ENCODE results near the gene GRWD1. TPM values are rescaled to one million over a fixed set of nuclear protein-coding genes. Genes with fewer than 3 reads are reported as not detected.

Gene GRWD1
- total RNA-seq, 4 donors from 2014 or later: 33.0 to 43.9 (median 34.6) TPM

GRCh38 chr19:48398102-48398374 lies 47.7 kb upstream of the GRWD1 start:
- DNase-seq: no peak
- peak overlapping the region in 3 of 4 donors; percentile 50 to 63 (median 58) for H3K27ac ChIP-seq
- peaks cover 9 to 58% (median 30%) of the 10 kb centered on the region in 4 donors for H3K27me3 ChIP-seq
- H3K4me1 ChIP-seq: peaks cover 20 to 51% (median 21%) of the 10 kb centered on the region in 3 donors
- 3 to 5% methylated on average over 12 to 16 of the region's 17 CpGs for WGBS, 2 donors
- H3K36me3 ChIP-seq: no peaks in the 10 kb centered on the region
- H3K9me3 ChIP-seq: no peaks in the 10 kb centered on the region
- intact Hi-C loops (cut with DNase I): no loop called here
- no peak for TF ChIP-seq POLR2A (IDR thresholded peaks at IDR 0.05)
- no peak for TF ChIP-seq CTCF (IDR thresholded peaks at IDR 0.05)
- H3K4me3 ChIP-seq: peak overlapping the region; percentile 25 to 68 (median 44)

GRCh38 chr19:48398375-48399235 lies 47.2 kb upstream of the GRWD1 start:
- no peaks in the 10 kb centered on the region for H3K36me3 ChIP-seq
- no peak for DNase-seq
- no peaks in the 10 kb centered on the region for H3K9me3 ChIP-seq
- WGBS, 2 donors: 15 to 52% methylated on average over 9 to 34 of the region's 104 CpGs
- peaks cover 15 to 46% (median 18%) of the 10 kb centered on the region in 3 donors for H3K4me1 ChIP-seq
- peak overlapping the region; percentile 25 to 68 (median 44) for H3K4me3 ChIP-seq
- H3K27ac ChIP-seq: peak overlapping the region in 3 of 4 donors; percentile 50 to 63 (median 58)
- intact Hi-C loops (cut with DNase I): no loop called here
- TF ChIP-seq POLR2A (IDR thresholded peaks at IDR 0.05) (peak in 2 of 4 donors; percentile 26 to 60), CTCF (IDR thresholded peaks at IDR 0.05) (no peak)
- peaks cover 9 to 52% (median 29%) of the 10 kb centered on the region in 4 donors for H3K27me3 ChIP-seq

DNA sequence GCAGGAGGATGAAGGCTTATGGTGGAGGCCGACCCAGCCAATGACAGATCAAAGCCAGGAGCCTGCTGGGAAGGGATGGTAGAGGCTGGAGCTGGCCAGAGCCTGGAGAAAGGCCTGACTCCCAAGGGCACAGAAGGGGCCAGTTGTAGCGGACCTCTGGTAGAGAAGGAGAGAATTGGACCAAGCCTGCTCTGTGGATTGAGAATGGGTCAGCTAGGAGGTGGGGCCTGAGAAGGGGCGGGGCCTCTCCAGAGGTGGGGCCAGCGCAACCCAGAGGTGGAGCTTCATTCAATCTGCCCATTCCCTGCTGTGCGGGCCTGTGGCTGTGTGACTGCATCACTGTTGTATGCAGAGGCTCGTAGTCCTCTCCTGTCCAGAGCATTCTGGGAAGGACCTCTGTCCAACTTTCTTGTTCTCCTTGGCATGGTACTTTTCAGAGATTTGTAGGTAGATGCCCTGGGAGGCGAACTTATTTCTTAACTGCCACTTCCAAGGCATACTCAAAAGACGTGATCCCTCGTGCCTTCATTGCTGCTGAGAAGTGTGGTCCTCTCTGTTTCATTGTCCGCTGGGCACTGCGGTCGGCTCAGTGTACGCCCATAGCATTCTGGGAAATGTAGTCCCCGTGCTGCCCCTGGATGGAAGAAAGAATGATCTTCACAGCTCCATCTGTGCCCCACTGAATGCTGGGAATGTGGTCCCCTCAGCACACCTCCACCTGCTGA lies 45.6 kb upstream of the GRWD1 start:
- no peak for DNase-seq
- Histone ChIP-seq H3K27me3 (peaks cover 9 to 42% (median 18%) of the 10 kb centered on the region in 4 donors), H3K4me3 (peak overlapping the region in 1 of 4 donors; percentile 36), H3K27ac (peak overlapping the region in 3 of 4 donors; percentile 0 to 13 (median 11)), H3K9me3 (no peaks in the 10 kb centered on the region), H3K36me3 (no peaks in the 10 kb centered on the region), H3K4me1 (peaks cover 4 to 30% (median 7%) of the 10 kb centered on the region in 3 donors)
- 46 to 49% methylated on average over 12 to 14 of the region's 14 CpGs for WGBS, 2 donors
- intact Hi-C loops (cut with DNase I): no loop called here
- TF ChIP-seq POLR2A (IDR thresholded peaks at IDR 0.05): no peak
- TF ChIP-seq CTCF (IDR thresholded peaks at IDR 0.05): no peak

- Histone ChIP-seq H3K4me1 (peaks cover 4 to 25% (median 7%) of the 10 kb centered on the region in 3 donors), H3K9me3 (no peaks in the 10 kb centered on the region), H3K36me3 (no peaks in the 10 kb centered on the region), H3K4me3 (no peak overlapping the region), H3K27ac (no peak overlapping the region), H3K27me3 (peaks cover 3 to 42% (median 8%) of the 10 kb centered on the region in 4 donors)
- TF ChIP-seq CTCF (IDR thresholded peaks at IDR 0.05) (no peak), POLR2A (IDR thresholded peaks at IDR 0.05) (no peak)
- no peak for DNase-seq
- WGBS, 2 donors: 57 to 58% methylated on average over 5 of the region's 5 CpGs
- intact Hi-C loops (cut with DNase I): no loop called here
These were observed 44.5 kb upstream of the GRWD1 start for GRCh38 chr19:48401287-48401686.

- no peaks in the 10 kb centered on the region for H3K9me3 ChIP-seq
- H3K4me1 ChIP-seq: peaks cover 0 to 6% (median 0%) of the 10 kb centered on the region in 3 donors
- intact Hi-C loops (cut with DNase I): no loop called here
- H3K36me3 ChIP-seq: no peaks in the 10 kb centered on the region
- TF ChIP-seq CTCF (IDR thresholded peaks at IDR 0.05): no peak
- TF ChIP-seq POLR2A (IDR thresholded peaks at IDR 0.05): no peak
- H3K4me3 ChIP-seq: no peak overlapping the region
- 0 to 60% methylated on average over 1 to 2 of the region's 3 CpGs for WGBS, 2 donors
- DNase-seq: no peak
- peaks cover 0 to 30% (median 0%) of the 10 kb centered on the region in 4 donors for H3K27me3 ChIP-seq
- H3K27ac ChIP-seq: no peak overlapping the region
These were observed 42.2 kb upstream of the GRWD1 start for GRCh38 chr19:48403606-48404005.
